Activated CD4-positive, alpha-beta T cell treated with anti-CD3 and anti-CD28 coated beads for 24 hours (primary cell): ENCODE results near the gene CFAP45.
A peak's percentile ranks its signal among the peaks of the same experiment; 100 is the strongest.

Source experiments
- DNase-seq, 2 donors: peaks; one replicate each; pipeline ENCODE4 v3.0.0-alpha.2; 2020; ENCODE audit warnings: low read depth in 2 of 2

CFAP45 gene

DNA sequence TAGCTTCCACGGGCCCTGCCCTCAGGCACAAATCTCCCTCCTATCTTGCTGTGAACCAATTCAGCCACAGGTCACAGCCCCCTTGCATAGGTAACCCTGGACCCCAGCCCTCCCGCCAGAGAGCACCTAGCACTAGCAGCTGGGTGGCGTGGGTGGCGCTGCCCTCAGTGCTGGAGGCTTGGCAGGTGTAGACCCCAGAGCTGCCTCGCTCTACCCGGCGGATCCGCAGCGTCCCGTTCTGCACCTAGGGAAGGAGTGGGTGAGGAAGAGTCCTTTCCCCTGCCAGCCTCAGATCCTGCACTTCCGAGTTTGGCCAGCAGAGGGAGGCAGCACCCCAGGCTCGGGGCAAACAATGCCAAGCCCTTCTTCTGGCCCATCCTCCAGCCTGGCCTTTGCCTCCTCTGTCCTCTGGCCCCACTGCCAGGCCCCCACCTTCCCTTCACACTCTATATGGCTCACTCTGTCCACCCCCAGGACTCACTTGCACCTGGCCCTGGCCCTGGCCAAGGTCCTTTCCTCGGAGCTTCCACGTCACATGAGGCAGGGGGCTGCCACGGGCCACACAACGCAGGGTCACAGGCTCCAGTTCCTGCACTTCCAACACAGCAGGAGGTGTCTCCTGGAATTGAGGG lies 36.4 kb upstream of the CFAP45 start:
- DNase-seq = peak; percentile 74 to 81

DNA sequence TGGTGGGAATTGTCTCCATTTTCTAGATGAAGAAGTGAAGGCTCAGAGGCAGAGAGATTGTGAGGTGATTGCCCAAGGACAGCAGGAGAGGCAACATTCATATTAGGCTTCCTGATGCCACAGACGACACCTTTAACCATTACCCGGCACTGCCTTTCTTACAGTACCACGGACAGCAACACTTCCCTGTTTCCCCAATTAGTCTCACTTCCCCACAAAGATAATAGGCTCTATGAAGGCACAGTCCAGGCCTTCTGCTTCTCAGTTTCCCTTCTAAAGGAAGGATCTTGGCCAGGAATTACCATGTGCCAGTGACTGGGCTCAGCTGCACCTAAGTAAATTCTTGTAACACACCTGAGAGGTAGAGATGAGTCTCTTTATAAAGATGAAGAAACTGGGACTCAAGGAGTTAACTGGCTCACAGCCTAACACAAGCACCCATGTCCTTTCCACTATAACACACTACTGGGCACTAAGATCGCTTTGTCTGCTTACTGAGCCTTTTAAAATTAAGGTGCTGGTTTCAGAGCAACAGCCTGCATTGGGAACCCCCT lies 35.8 kb upstream of the CFAP45 start:
- no peak for DNase-seq

DNA sequence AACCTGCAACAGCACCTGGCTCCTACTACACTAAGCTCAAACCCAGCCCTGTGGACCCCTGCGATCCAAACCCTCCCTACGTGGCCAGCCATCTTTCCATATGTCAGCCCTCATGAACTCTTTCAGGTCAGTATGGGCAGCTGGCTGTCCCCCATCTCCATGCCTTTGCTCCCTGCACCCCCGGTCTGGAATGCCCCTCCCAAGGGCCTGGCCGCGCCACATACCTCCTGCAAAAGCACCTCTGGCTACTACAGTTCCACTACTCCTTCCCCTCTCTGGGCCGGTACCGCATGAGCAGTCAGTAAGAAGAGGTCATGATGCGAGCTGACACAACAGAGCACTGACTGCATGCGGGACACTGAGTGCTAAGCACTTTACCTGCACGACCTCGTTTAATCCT lies 35.3 kb upstream of the CFAP45 start:
- no peak for DNase-seq

DNA sequence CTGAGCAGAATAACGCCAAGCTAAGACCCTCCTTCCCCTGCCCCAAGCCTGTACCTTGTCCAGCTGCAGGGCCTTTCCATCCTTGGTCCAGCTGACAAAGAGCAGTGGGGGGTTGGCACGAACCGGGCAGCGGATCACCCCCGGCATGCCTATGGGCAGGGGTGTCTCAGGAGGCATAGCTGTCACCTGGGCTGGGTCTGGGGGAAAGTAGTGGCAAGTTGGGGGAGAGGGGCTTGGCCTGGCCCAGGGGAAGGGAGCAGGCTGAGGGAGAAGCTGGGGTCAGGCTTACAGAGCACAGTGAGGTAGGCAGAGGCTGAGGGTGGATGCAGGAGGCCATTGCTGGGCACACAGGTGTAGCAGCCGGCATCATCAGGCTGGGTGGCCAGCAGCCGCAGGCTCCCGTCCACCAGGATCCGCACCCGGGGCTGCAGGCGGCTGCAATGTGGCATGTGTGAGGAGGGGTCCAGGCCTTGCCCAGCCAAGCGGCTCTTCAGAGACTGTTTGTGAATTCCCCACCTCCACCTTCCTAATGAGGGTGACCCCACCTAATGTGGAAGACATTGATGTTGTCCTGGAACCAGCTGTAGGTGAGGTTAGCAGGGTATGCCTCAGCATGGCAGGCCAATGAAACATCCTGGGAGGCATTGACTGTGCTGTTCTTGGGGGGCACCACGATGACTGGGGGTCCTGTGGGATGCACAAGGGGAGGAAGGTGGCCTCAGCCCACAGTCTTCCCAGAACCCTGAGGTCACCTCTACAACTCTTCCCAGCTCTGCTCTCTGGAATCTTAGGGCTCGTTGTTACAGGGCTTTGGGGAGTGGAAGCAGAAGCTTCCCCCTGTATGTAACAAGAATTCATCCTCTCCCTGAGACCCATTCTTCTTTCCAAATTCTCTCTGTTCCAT lies 34.4 kb upstream of the CFAP45 start:
- DNase-seq = no peak

DNA sequence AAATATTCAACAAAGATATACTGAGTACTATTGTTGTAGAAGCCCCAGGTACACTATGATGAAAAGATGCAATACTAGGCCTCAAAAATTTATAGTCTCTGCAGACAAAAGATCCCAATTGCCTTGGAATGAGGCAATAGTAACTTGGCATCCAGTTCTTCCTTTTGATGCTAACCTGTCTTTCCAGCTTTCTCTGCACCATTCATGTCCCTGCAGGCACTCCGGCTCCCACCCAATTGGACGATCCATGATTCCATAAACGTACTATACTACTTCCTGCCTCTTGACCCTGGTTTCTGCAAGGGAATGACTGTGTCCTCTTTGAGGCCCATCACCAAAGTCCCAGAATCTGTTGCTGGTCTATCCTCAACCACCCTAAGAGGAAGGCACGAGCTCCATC lies 33.4 kb upstream of the CFAP45 start:
- no peak for DNase-seq

DNA sequence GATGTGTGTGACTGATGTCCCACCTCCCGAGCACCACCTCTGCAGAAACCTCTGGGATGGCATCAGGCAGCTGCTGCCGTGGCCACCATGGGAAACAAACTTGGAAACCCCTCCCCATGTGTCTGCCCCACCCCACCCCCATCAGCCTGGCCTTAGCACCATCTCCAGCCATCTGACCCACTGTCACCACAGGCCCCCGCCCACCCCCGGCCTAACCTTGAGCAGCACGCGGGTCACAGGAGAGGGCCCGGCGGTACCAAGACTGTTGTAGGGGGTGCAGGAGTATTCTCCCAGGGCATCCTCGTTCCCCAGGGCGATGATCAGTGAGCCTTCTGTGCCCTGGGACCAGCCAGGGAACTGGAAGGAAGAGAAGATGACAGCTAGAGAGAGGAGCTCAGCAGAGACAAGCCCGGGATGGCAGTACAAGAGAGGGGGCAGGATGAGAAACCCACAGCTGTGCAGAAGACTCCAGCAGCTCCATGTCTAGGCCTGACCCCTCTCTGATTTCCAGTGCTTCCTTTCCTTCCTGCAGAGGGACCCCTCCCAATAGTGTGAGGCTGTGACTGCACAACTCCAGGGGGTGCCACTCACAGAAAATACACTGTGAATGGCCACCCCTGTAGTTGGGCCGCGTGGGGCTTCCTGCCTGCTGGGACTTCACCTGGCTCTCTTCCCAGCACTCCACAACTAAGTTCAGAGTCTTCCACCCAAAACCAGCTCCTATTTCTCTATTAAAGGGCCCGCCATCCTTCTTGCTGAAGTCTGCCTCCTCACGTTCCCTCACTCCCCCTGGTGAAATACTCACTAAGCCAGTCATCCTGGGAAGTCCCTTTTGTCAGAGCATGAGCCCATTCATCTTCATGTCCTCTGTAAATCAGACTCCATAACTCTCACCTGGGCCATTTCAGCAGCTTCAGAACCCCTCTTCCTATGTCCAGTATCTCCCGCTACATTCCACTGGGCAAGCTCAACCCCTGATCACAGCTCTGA lies 32.6 kb upstream of the CFAP45 start:
- DNase-seq = no peak

DNA sequence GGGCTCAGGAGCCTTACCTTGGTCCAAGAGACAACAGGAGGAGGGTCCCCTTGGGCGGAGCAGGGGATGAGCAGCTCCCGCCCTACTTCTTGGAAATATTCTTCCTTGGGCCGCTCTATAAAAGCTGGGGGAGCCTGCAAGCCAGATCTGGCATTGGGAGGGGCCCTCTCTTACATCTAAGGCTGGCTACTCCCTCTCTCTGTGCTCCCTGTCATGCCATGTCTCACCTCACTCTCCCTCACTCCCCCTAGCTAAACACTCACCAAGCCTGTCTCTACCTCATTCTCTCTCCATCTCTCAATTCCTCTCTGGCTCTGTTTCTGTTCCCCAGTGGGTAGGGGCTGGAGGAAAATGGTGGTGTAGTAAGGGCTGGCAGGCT lies 31.8 kb upstream of the CFAP45 start:
- DNase-seq = no peak

DNA sequence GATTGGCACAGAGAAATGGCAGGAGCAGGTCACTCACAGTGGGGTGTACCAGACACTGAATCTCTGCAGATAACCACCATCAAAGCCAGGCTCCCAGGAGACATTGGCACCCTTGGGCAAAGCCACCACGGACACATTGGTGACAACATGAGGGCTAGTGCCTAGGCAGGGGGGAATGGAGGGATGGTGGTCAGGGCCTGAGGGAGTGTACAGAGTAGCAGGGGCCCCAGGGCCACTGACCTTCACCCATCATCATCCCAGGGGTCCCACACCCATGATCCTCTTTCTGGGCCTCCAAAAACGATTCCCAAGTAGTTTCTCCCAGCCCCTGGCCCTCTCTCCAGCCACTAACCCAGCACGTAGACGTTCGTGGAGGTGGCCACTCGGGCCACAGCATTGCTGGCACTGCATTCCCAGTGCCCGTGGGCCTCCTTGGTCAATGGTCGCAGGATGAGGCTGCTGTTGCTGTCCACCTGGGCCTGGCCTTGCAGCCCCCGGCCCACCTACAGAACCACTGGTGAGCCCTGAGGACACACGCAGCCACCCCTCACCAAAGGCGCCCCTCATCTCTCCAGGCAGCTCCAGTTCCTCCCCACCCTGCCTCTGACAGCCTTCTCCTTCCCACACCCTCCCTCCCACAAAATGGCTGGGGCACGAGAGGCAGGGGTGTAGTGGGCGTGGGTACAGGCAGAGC lies 31.3 kb upstream of the CFAP45 start:
- DNase-seq = no peak

DNA sequence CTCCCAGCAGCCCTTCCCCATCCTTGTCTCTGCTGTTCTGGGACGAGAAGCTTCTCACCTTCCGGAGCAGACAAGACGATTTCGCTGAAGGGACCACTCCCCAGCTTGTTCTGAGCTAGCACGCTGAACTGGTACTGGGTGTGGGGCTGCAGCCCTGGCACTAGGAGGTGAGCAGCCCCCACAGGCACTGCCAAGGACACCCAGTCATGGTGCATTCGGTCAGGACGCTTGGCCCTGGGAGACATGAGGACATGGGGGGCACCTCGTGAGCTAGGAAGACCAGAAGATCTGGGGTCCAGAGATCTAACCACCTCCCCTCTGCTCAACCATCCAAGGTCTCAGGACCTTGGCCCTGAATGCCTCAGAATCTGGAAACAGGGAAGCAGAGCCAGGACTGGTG lies 30.7 kb upstream of the CFAP45 start:
- no peak for DNase-seq

DNA sequence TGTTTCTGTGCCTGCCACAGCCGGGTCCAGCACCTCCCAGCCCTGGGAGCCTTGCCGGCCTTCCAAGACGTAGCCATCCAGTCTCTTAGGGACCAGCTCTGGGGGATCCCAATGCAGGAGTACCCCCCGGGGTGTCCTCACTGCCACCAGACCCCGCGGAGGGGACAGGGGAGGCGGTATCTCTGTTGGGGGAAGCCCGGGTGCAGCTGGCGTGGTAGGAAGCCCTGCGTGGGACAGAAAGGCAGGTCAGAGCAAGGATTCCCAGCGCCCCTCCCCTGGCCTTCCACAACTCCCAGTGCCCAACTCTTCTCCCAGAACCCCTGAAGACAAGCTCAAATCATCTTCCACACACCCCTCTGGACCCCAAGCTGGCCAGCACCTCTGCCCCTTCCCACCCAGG lies 30.3 kb upstream of the CFAP45 start:
- no peak for DNase-seq

DNA sequence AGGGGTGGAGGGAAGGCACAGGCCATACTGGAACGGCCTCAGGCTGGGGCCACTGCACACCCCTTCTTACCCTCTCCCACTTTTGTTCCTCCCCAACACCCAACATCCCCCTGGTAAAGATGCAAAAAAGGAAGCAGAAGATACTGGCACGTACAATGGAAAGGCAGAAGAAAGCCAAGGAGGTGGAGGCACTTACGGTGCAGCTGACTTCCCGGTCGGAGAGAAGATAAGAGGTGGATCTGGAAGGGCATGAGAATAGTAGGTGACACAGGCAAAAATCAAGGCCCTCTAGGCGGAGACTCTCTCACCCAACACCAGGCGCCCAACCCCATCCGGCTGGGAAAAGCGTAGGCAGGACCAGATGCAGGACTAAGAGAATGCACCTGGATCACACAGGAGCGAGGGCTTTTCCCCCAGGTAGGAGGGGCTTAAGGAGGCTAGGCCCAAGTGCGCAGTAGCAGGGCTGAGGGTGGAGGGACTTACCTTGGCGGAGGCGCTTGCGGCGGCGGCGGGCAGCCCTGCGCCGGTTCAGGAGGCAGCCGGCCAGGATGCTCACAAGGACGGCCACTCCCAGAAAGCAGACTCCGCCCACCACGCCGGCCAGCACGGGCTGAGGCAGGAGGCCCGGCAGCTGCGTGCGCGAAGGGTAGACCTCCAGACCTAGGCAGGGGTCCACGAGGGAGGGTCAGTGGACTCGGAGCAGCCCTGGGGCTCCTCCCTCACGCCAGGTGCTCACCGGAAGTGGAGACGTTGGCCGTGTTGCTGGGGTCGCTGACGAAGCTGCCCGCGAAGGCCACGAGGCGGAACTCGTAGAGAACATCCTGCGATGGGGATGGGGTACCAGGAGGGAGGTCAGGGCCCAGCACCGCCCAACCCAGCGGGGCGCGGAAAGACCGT lies 29.4 kb upstream of the CFAP45 start:
- no peak for DNase-seq

DNA sequence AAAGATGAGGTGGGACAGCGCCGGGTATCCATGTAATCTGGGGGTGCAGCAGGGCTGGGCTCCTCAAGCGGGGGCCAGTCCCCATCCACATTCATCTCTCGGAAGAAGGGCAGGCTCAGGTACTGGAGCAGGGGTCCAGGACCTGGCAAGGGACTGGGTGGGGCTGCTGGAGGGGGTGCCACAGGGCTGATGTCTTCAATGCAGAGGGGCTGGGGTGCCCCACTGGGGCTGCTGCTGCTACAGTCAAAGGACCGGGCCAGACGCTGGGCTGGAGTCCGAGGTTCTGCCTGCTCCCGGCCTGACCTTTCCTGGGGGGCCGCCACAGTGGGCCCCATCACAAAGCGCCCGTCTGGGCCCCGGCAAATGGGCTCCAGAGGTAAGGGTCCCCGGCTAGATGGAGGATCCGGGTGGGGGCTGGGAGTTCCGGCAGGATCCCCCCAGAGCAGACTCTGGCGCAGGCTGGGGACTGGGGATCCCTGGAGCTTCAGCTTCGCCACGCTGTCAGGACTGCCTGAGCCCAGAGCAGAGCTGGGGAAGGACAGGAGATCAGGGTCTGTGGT lies 28.6 kb upstream of the CFAP45 start:
- DNase-seq = no peak

DNA sequence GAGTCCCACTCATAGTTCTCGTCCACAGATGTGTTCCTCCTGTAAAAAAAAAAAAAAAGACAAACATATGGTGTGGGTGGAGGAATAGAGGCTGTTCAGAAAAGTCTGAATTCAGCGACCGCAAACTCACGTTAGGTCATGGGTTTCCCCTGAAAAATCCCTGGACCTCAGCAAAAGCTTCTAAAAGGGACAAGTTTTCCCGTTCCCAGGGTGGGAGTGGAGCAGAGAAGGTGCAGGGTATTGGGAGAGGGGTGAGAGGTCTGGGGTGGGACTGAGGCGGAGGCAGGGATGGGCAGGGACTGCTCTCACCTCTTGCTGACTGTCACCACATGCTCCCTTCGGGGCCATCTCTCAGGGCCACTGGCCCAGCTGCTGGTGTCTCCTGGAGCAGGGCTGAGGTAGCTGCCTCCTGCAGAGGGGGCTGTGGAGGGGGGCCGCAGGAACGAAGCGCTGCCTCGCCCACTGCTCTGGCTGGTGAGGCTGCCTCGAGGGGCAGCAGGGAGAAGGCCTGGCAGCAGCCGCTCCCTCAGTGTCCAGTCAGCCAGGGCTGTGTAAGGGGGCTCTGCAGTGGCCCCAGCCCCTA lies 28.0 kb upstream of the CFAP45 start:
- no peak for DNase-seq

DNA sequence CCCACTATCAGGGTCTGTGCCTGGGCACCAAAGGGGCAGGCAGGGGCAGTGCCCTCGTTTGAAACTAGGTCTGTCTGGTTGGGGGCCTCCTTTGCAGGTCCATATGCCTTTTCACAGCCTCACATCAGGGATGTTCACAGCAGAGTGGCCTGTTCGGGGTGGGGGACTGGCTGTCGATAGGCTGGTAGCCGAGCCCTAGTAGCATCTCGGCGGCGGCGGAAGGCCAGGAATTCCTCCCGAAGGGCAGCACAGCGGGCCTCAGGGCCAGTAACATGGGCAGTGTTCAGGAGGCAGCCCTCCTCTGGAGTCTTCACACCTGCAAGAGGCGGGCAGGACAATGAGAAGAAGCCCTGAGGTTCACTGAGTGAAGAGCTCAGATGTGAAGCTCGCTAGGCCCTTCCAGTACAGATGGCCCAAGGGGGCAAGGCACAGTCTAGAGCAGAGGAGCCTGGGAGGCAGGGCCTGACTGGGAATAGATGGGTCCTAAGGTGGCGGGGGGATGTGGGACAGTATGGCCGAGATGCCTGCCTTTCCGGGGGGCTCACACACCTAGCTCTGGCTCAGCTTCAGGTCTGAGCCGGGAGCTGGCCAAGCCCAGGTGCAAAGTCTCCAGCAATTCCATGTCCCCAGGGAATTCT lies 27.4 kb upstream of the CFAP45 start:
- no peak for DNase-seq

DNA sequence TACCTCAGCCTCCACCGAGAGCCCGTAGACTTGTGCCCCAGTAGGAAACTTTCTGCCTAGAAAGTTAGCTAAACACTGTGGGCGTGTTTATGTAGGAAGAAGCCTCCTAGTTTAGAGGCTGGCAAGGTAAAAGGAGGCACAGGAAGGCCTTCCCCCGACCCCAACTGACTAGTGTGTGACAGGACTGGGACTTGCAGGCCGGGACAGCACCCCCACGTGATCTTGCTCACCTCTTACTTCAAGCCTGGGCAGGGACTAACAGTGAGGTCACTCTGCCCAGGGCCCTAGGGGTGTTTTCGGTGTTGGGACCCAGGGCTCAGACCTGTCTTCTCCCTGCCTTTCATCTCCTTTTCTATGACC lies 25.7 kb upstream of the CFAP45 start:
- peak in 1 of 2 donors; percentile 16 for DNase-seq

DNA sequence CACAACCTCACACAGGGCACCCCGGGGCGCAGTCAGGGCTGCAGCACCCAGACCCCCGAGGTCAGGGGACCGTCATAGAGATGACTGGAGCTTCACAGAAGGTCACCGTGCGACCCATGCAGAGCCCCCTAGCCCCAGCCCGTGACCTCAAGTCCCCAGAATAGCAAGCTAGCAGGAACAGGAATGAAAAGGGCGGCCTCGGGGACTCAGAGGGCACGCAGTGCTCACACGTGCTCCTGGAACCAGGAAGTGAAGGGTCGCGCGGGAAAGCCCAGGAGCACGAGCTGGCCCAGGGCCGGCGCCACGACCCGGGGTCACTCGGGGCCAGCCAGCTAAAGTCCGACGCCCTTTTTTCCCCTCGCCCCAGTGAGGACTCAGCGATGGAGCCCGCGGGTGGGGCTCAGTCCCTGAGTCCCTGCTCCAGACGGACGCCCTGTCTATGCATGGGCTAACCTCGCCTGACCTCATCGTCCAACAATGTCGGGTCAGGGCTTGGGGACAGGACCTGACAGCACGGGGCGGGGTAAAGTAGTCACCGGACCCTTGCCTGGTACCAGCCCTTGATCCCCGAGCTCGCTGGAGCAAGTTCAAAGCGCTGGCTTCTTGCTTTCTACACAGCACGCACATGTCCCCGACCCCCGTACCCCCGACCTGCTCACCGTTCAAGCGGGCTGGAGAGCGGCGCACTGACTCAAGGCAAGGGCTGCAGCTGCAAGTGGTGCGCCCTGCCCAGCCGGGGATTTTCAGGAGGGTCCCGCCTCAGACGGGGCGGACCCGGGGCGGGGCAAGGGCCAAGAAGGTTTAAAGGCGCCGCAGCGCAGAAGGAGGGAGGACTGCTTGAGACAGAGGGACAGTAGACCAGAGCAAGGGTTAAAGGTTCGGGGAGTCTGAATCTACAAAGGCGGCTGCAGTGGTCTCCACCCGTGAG lies 25.1 kb upstream of the CFAP45 start, which contains the start of gene TAGLN2:
TAGLN2 (minus strand) TSS at position 717 of the 928 bp plus-strand sequence. CDS start 4,998 bp downstream, outside the sequence.
- DNase-seq = peak; percentile 84 to 86

DNA sequence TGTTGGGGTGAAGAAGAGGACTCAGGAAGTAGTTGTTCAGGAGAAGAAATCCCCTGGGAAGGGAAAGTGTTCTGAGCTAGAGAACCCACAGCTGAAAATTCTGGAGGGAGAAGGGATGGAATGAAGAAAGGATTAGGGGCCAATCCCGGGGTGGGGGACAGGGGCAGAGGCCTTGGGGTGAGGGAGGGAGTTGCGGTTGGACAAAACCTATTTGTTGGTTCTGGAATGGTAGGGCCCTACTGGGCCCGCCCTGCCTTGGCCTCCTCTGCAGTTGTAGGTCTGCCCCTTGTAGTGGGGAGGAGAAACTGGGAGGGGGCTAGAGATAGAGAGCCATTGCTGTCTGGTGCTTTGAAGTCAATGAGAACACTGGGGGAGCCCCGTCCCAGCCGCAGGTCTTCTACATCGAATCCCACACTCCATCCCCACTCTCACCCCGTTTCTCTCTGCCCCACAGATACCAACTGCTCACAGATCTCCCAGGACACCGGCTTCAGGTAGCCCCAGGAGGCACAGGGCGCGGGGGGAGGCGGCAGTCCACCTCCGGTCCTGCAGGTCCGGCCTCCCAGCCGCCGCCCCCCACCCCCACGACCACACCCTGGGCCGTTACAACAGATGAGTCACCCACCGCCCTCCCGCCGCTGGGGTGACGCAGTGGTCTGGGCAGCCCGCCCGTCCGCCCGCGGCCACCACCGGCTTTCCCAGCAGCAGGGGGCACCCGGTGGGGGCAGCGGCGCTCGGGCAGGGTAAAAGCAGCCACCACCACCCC lies 24.2 kb upstream of the CFAP45 start:
- peak in 1 of 2 donors; percentile 42 for DNase-seq
